NCI-H1417 treated with DMSO at 0.1 percent for 48 hours (cell line): ENCODE measurements around the gene IGSF21.

Experiments
- DNase-seq: peaks from one replicate; lab custom pipeline; 2025; lab: John Stamatoyannopoulos, UW

Gene IGSF21

DNA sequence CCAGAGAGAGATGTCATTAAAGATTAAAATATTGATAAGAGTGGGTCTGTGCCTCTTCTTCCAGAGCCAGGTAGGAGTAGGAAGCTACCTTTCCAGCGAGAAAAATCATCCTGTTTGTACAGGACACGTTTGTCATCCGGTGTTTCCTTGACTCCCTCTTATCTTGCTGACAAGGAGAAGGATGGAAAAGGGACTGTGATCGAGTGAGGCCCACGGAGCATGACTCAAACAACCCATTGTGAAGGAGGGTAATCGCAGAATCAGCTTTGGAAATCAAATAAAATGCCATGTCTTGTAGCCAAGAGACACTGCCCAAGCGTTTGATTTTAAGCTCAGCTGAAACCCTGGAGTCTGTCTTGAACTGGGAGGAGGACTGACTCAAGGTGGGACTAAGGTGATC, 97.7 kb downstream of the IGSF21 start:
- DNase-seq = no peak

DNA sequence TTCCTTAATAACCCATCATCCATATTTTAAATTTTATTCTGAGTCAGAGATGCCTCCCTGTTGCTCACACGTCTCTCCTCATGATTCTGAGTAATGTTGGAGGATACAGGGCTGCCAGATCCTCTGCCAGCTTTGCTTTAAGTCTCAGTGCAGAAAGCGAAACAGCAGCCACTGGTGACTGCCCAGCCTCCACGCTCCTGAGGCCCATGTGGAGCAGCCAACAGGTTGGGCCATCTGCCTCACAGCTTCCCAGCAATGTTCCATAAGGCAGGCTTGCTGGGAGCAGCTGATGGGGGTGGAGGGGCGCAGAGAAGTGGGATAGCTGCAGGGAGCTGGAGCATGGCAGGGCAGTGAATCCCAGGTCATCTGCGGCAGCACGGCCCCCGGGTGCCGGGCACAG, 104.2 kb downstream of the IGSF21 start:
- no peak for DNase-seq

- DNase-seq = no peak
Observed at GRCh38 chr1:18217398-18218043, 109.9 kb downstream of the IGSF21 start.

DNA sequence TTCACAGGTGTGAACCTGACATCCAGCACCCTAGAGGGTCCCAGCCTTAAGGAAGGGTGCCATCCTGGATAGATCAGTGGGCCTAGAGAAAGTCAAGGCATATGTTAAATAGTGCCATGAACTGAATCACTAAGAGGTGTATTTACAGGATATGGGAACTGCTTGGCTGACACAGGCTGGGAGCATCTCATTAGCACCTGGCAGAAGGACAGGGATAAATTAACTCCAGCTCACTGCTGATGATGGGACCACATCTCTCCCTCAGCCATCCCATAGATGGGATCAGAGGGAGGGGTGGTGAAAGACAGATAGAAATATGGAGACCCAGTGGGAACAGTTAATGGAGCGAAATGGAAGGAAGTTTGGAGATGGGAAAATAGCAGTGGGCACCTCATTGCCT, 122.0 kb downstream of the IGSF21 start:
- DNase-seq = no peak

DNA sequence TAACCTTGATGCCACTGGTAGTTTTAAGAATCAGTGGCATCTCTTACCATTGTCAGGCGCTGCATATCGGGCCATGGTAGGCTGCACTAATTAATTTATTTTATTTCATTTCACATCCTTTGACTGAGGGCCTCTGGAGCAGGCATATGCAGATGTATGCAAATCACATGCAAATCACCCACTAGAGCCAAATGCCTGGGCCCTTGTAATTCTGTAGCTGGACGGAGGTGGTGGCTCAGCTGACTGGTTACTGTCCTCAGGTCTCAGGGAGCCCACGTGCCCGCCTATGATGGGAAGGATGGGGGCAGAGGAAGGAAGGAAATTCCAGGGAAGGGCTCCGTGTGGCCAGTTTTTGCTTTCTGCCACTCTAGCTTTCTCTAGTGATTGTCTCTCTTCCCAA, 122.7 kb downstream of the IGSF21 start:
- DNase-seq = no peak

DNA sequence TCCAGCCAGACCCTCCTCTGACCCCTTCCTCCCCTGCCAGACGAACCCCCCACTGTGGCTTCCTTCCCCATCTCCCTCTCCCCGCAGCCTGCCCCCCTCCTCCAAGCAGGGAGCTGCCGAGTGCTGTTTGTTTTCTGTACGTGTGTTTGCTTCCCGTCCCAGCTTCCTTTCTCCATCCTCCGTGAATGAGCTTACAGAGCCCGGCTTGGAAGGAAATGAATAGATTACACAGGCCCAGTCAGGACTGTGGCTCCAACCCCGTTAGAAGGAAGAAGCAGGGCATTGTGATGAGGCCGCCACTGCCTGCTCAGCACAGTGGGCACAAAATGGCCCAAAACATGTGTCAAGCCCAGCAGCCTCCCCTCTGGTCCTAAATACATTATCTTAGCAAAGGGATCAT, 123.2 kb downstream of the IGSF21 start:
- DNase-seq = no peak

GRCh38 chr1:18232052-18232451, 124.5 kb downstream of the IGSF21 start:
- DNase-seq = no peak

DNA sequence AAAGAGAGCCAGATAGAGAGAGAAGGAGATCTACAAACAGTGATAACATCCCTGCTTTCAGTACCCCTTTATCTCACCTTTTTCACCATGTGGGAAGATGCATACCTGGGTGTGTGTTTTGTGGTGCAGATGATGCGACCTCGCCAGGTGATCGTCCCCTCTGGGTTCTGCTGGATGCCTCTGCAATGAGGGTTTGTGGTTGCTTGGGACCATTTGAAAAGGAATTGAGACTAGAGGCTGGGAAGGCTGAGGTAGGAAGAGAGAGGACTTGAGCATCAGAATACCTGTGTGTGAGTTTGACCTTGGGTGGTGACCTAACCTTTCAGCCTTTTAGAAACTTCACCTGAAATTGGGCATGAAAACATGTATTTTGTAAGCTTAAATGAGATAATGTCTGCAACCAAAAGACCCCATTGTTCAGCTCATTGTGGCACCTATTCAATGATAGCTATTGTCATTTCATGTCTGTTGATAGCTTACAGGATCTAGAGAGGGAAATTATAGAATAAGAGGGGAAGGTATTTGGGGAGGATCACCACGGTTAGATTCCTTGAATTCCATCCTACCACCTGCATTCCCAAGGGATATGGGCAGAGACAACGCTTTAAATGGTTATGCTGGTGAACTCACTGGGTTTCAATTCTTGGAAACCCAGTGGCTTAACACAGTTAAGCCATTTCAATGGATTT, 125.7 kb downstream of the IGSF21 start:
- no peak for DNase-seq

DNA sequence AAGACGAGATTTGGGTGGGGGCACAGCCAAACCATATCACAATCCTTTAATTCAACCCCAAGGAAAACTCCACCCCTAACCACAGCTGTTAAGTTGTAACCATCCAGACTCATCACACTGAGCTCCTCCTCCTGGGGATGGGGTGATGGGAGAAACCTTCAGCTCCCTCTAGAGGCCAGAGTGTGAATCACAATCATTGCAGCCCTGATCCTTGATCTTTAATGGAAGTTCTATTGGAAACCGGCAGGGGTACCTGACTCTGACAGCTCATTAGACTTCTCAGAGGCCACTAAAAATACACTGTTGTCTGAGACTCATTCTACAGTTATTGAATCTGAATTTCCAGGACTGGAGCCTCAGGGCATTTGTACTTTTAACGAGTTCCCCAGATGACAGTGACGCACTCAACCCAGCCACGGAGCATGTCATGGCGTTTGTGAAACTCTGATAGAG, 127.2 kb downstream of the IGSF21 start:
- DNase-seq = no peak

DNA sequence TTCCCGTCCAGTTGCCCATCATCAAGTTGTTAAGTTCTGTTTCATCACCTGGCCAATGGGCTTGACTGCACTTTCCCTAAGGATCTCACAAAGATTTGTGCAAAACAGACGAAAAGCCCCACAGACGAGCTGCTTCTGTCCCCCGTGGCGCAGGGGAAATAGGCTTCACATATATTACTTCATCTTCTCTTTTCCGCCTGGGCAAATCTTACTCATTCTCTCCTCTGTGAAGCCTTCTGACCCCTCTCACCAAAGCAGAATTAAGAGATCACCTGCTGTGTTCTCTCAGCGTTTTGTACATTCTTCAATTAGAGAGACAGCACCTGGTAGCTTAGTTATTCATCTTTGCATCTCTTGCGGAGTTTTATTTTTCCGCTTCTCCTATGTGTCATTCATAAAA, 129.8 kb downstream of the IGSF21 start:
- DNase-seq = no peak

DNA sequence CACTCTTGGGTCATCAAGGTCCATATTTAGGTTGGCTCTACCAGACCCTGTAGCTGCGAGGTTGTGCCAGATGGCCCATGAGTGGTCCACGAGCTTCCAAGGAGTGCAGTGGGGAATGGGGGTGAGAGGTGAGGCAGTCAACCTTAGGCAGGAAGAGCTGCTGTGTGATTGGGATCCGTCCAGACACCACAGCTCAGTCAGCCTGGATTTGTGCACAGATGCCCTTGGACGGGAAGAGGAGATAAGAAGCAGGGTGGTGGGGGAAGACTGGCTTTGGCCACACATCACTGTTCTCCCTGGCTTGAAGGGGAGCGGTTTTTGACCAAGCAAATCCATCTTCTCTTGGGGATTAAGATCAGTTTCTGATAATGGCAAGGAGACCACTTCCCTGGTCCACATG, 130.6 kb downstream of the IGSF21 start:
- DNase-seq = no peak

GRCh38 chr1:18239671-18240070, 132.1 kb downstream of the IGSF21 start:
- no peak for DNase-seq

- DNase-seq = no peak
Observed at GRCh38 chr1:18240906-18241305, 133.3 kb downstream of the IGSF21 start.

DNA sequence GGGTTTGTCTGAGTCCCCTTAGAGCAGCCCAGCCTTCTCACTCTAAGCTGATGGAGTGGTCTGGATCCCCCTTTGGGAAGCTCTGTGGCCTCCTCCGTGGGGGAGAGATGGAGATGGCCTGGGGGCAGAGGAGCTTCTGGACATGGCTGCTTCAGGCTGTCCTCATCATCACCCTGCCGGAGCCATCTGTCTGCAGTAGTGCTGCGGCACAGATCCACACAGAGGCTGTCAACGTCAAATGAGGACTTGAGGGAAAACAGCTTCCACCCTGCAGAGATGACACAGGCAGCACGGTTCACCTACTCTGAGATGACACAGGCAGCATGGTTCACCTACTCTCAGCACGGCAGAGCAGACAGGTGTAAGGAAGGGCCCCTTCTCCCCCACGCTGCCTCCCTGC, 134.3 kb downstream of the IGSF21 start:
- DNase-seq = no peak

DNA sequence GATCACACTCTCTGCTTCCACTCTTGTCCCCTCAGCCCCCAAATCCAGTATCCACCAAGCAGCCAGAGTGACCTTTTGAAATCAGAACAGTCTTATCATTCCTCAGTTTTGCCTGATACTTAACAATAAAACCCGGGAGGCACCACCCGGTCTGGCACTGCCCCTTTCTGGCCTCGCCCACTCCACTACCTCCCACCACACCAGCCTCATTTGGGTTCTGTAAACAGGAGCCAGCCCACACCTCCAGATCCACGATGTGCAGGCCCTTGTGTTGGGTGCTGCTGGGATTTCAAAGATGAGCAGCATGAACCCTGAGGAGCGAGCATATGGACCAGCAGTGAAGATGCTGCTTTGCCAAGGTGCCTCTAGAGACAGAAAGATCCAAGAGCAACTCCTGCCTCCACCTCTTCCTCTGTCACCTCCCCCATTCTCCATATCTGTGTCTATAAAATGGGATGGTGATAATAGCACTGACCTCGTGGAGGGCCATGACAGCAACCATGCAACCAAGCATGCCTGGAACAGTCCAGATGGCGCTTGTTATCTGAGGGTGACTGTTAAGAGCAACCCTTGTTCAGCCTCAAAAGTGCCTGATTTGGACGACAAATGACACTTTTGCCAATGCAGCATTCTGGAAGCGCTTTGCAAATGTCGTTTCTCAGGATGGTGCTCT, 136.0 kb downstream of the IGSF21 start:
- no peak for DNase-seq

- DNase-seq = no peak
Observed at GRCh38 chr1:18244762-18245161, 137.2 kb downstream of the IGSF21 start.

DNA sequence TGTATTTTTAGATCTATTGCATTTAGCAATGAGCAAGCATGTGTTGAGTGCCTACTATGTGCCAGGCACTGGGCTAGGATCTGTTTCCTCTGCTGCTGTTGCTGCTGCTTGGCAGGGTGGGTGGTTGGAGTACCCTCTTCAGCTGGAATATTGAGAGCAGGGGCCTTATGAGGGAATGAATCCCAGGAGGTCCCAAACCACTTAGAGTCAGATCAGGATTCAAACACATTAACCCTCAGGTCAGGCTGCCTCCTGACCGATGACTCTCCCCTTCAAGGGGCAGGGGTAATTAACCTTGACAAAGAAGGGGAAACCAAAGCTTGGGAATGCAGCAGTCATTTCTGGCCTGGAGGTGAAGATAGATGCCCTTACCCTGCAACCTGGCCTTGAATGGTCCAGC, 138.0 kb downstream of the IGSF21 start:
- DNase-seq = no peak

GRCh38 chr1:18246543-18246942, 138.9 kb downstream of the IGSF21 start:
- no peak for DNase-seq

DNA sequence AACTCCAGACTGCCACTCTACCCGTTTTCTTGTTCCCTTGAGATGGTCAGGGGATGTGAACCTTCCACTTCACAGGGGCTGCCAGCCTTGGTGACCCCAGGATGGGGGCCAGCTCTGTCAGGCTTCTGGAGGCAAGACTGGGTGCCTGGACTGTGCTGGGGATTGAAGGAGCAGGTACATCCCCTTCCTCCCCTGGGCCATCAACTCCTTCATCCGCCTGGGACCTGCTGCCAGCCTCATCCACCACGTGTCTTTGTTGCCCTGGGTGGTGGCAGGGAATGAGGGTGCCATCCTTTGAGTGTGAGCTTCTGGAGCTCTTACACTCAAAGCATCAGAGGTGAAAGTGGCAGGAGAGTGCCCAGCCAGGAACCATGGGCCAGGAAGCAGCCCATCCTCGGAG, 139.6 kb downstream of the IGSF21 start:
- no peak for DNase-seq

- no peak for DNase-seq
Observed at GRCh38 chr1:18249631-18250030, 142.0 kb downstream of the IGSF21 start.

- no peak for DNase-seq
Observed at GRCh38 chr1:18253093-18253492, 145.5 kb downstream of the IGSF21 start.

- no peak for DNase-seq
Observed at GRCh38 chr1:18256282-18257235, 149.0 kb downstream of the IGSF21 start.
